HepG2 (cell line): ENCODE measurements around the gene RASSF4. TPM values are rescaled to one million over a fixed set of nuclear protein-coding genes. Genes with fewer than 3 reads are reported as not detected.

Experiments
- ARID2 ChIP-seq: sonication (generic); formaldehyde crosslinking; IDR thresholded peaks from 2 replicates; pipeline ENCODE4 v1.8.1; 2022; ENCODE audit warnings: mild to moderate bottlenecking, missing genetic modification reagents, borderline replicate concordance
- FUBP1 ChIP-seq: sonication (generic); formaldehyde crosslinking; IDR thresholded peaks from 2 replicates; pipeline ENCODE4 v1.5.1; 2020; ENCODE audit warnings: missing genetic modification reagents, mild to moderate bottlenecking, borderline replicate concordance
- KMT2A ChIP-seq: sonication (generic); formaldehyde crosslinking; IDR thresholded peaks from 2 replicates; pipeline ENCODE4 v1.4.0; 2020; ENCODE audit warnings: missing genetic modification reagents
- NPAS2 ChIP-seq: sonication (generic); formaldehyde crosslinking; IDR thresholded peaks from 2 replicates; pipeline ENCODE4 v1.8.0; 2022; ENCODE audit warnings: mild to moderate bottlenecking, missing genetic modification reagents, borderline replicate concordance
- PBX2 ChIP-seq: IDR thresholded peaks from 2 replicates; pipeline ENCODE4 v1.6.1; 2016; ENCODE audit warnings: control low read depth
- PLRG1 ChIP-seq: fragments of 450-650 bp; conservative IDR thresholded peaks from 2 replicates; pipeline ENCODE4 v1.6.1; 2016
- TAF15 ChIP-seq: fragments of 200-400 bp; formaldehyde crosslinking; IDR thresholded peaks from one replicate; pipeline ENCODE4 v1.6.1; 2018; ENCODE audit warnings: mild to moderate bottlenecking, low read depth, low read length; ENCODE audit not compliant: poor library complexity, severe bottlenecking
- ZC3H13 ChIP-seq: sonication (generic); formaldehyde crosslinking; IDR thresholded peaks from 2 replicates; pipeline ENCODE4 v1.8.1; 2023; ENCODE audit warnings: mild to moderate bottlenecking, missing genetic modification reagents, moderate library complexity
- ZIK1 ChIP-seq: sonication (generic); formaldehyde crosslinking; IDR thresholded peaks from 2 replicates; pipeline ENCODE4 v1.5.0; 2020; ENCODE audit warnings: mild to moderate bottlenecking, low read depth, missing genetic modification reagents, borderline replicate concordance
- ZNF136 ChIP-seq: sonication (generic); formaldehyde crosslinking; IDR thresholded peaks from 2 replicates; pipeline ENCODE4 v1.8.1; 2022; ENCODE audit warnings: low read depth, mild to moderate bottlenecking, moderate library complexity, missing genetic modification reagents
- ZNF274 ChIP-seq: sonication (generic); formaldehyde crosslinking; IDR thresholded peaks from 2 replicates; pipeline ENCODE4 v1.5.1; 2020; ENCODE audit warnings: mild to moderate bottlenecking, missing genetic modification reagents
- ZNF547 ChIP-seq: sonication (generic); formaldehyde crosslinking; IDR thresholded peaks from 2 replicates; pipeline ENCODE4 v1.5.1; 2020; ENCODE audit warnings: mild to moderate bottlenecking, missing genetic modification reagents
- ZNF564 ChIP-seq: sonication (generic); formaldehyde crosslinking; IDR thresholded peaks from 2 replicates; pipeline ENCODE4 v1.8.1; 2023; ENCODE audit warnings: mild to moderate bottlenecking, missing genetic modification reagents
- ZNF567 ChIP-seq: sonication (generic); formaldehyde crosslinking; IDR thresholded peaks from 2 replicates; pipeline ENCODE4 v1.8.1; 2023; ENCODE audit warnings: mild to moderate bottlenecking, missing genetic modification reagents, borderline replicate concordance
- ZNF678 ChIP-seq: sonication (generic); formaldehyde crosslinking; IDR thresholded peaks from 2 replicates; pipeline ENCODE4 v1.4.0; 2020; ENCODE audit warnings: mild to moderate bottlenecking, missing genetic modification reagents
- ZNF749 ChIP-seq: sonication (generic); formaldehyde crosslinking; IDR thresholded peaks from 2 replicates; pipeline ENCODE4 v1.8.0; 2022; ENCODE audit warnings: mild to moderate bottlenecking, missing genetic modification reagents, moderate library complexity, borderline replicate concordance
- ZSCAN29 ChIP-seq: sonication (generic); formaldehyde crosslinking; conservative IDR thresholded peaks from 2 replicates; pipeline ENCODE4 v1.4.0; 2020; ENCODE audit warnings: mild to moderate bottlenecking, missing genetic modification reagents
- polyA plus RNA-seq, 8 experiments: library from polyadenylated mRNA; depleted of rRNA in 3 of 8; stranded (reverse) in 7 of 8; unstranded in 1 of 8; fragments of >200 nt; fragmentation: Illumina TruSeq in 4 of 8; extraction: Trizol in 4 of 8; gene quantifications; 2 replicates each; pipeline versions ENCODE4 v1.2.1 to v1.2.3, GENCODE V29; 2011 to 2016; ENCODE audit warnings: low read depth in 4 of 8, missing spikeins in 1 of 8, mixed read lengths in 1 of 8; ENCODE audit not compliant: insufficient read depth in 1 of 8
- total RNA-seq, 5 experiments: library from RNA; depleted of rRNA; stranded (reverse); fragments of >200 nt; fragmentation: Illumina TruSeq; extraction: Trizol; gene quantifications; 2 replicates each; pipeline ENCODE4 v1.2.3, GENCODE V29; 2016; ENCODE audit warnings: low read depth in 1 of 5
- TF ChIP-seq, protein P1 (sequence below): sonication (generic); formaldehyde crosslinking; IDR thresholded peaks from 2 replicates; pipeline ENCODE4 v1.9.0; 2021; ENCODE audit warnings: missing genetic modification reagents, borderline replicate concordance

The RASSF4 gene
- total and polyA plus RNA-seq, 2 of the 13 experiments (the other 11 are each of a cell fraction or from before 2014, with no cell fraction given): 34.0 to 51.7 TPM

DNA sequence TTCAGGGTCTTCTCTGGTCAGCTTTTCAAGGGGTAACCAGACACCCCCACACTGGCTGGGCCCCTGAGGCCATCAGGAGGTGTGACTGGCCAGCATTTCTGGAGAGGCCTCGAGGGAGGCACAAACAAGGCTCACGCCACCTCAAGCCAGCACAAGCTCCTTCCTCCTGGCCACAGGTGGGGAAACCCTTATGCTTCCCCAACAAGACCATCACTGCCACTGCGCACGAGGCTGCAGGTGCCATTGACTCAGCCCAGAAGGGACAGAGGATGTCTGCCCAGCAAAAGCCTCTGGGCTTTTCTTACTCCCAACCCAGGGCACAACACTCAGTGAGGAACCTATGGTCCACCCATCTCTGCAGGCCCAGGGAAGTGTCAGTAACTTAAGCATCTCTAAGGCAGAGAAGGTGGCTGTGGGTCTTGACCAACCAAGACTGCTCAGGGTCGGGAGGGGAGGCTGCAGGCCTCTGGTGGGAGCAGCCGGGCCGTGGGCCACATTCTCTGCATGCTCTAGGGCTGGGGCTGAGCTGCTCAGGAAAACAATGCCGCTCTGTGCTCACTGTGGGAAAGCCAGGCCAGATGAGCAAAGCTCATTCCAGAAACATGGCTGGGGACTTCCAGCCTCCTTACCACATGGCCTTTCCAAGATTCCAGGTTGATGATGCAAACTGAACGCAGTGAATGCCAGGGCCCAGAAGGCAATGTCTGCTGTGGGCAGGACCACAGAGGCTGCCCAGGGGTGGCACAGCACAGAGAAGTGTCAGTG, 24.2 kb upstream of the RASSF4 start (continued):
- TF ChIP-seq FUBP1 (CRISPR knock-in tag) (no peak), ZNF136 (CRISPR knock-in tag) (peak; percentile 67; the same call in 1 of the 2 replicates), ZNF567 (CRISPR knock-in tag) (0 out of 2 replicates have a peak, but pooled peaks have one; percentile 69), ZIK1 (CRISPR knock-in tag) (peak; percentile 71; the same call in 1 of the 2 replicates), ZSCAN29 (CRISPR knock-in tag) (no peak), TAF15 (no peak), ZNF274 (CRISPR knock-in tag) (peak; percentile 96), NPAS2 (CRISPR knock-in tag) (no peak), KMT2A (peak; percentile 44; the same call in 1 of the 2 replicates), PBX2 (no peak), ZNF547 (CRISPR knock-in tag) (peak; percentile 91), PLRG1 (no peak), ZNF678 (no peak), ZNF749 (no peak), ZNF564 (peak; percentile 93), ZC3H13 (CRISPR knock-in tag) (peak; percentile 79), ARID2 (CRISPR knock-in tag) (0 out of 2 replicates have a peak, but pooled peaks have one; percentile 80)
- TF ChIP-seq, protein P1, sequence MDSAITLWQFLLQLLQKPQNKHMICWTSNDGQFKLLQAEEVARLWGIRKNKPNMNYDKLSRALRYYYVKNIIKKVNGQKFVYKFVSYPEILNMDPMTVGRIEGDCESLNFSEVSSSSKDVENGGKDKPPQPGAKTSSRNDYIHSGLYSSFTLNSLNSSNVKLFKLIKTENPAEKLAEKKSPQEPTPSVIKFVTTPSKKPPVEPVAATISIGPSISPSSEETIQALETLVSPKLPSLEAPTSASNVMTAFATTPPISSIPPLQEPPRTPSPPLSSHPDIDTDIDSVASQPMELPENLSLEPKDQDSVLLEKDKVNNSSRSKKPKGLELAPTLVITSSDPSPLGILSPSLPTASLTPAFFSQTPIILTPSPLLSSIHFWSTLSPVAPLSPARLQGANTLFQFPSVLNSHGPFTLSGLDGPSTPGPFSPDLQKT: no peak
